Psoas muscle (tissue), 8 donors: ENCODE results near the gene PTGR2. TPM values are rescaled to one million over a fixed set of nuclear protein-coding genes. Genes with fewer than 3 reads are reported as not detected.

Experiments
- ATAC-seq, 4 donors: fragments of 200-7000 bp; cut with Tn5 transposase; one replicate each; pipeline ENCODE4 v1.9.1; 2020; ENCODE audit warnings: moderate library complexity in 3 of 4, mild to moderate bottlenecking in 2 of 4
- DNase-seq, 2 donors: peaks; one replicate each; pipeline ENCODE4 v3.0.0-alpha.2; 2020
- H3K27ac ChIP-seq: fragments of 200-600 bp; one replicate; pipeline ENCODE4 v1.8.0; 2022
- H3K27me3 ChIP-seq, 3 donors: fragments of 200-600 bp in 1 of 3; one replicate each; pipeline versions ENCODE4 v1.6.1 to v1.8.0; 2013 to 2022; ENCODE audit warnings: low read length in 2 of 3, mild to moderate bottlenecking in 2 of 3, moderate library complexity in 1 of 3; ENCODE audit not compliant: insufficient read depth in 3 of 3
- H3K36me3 ChIP-seq, 2 donors: fragments of 200-600 bp in 1 of 2; one replicate each; pipeline versions ENCODE4 v1.6.1 to v1.8.0; 2013 to 2022; ENCODE audit warnings: low read depth in 1 of 2, mild to moderate bottlenecking in 1 of 2, moderate library complexity in 1 of 2; ENCODE audit not compliant: insufficient read depth in 1 of 2
- H3K4me1 ChIP-seq: fragments of 200-600 bp; one replicate; pipeline ENCODE4 v1.8.0; 2022
- H3K4me3 ChIP-seq: fragments of 200-600 bp; one replicate; pipeline ENCODE4 v1.8.0; 2022; ENCODE audit warnings: mild to moderate bottlenecking
- H3K9me3 ChIP-seq: fragments of 200-600 bp; one replicate; pipeline ENCODE4 v1.8.0; 2022
- whole genome bisulfite sequencing, 3 donors: extraction: QIAGEN DNeasy Blood & Tissue Kit; methylation state at CpG; one replicate each; pipeline versions ENCODE4 v1.1.6 to v1.1.7; 2013; 5-methylcytosine and 5-hydroxymethylcytosine counted together
- intact Hi-C, 2 donors: fragments of 100-400 bp; cut with DNase I; formaldehyde crosslinking; loops; one replicate each; pipeline versions ENCODE4 v1.11.0 to v1.14.2; 2022
- polyA plus RNA-seq, 3 donors: library from polyadenylated mRNA; stranded (reverse); fragments of 200-250 nt; gene quantifications; one replicate each; pipeline ENCODE4 v1.2.3, GENCODE V29; 2013
- total RNA-seq, 4 donors: library from RNA; stranded (reverse); fragmentation: NEBNext Ultra II Directional in 2 of 4; extraction: Animal tissue kit (Norgen Biotek cat#: 25700) in 2 of 4; gene quantifications; one replicate each; pipeline versions ENCODE4 v1.2.1 to v1.2.4, GENCODE V29; 2021 to 2023
- TF ChIP-seq, protein P1 (sequence below): fragments of 200-600 bp; IDR thresholded peaks from one replicate; pipeline ENCODE4 v1.8.0; 2022; ENCODE audit warnings: antibody characterized with exemption
- donor health status: healthy with polysubstance abuse.
- donor health status: DM: no; HTN: no; CAD: no; lungs with moderate emphysema.
- donor health status: Bipolar disorder and iron deficiency.
- donor health status: healthy.
- donor health status: DM: yes; HTN: yes; CAD: no.
- donor health status: DM: no; HTN: no; CAD: no.
- donor health status: DM: no; HTN: no; CAD: no.
- donor health status: DM: yes; HTN: yes; CAD: no.

The PTGR2 gene
- total and polyA plus RNA-seq, 7 donors: 7.9 to 23.8 (median 12.3) TPM

DNA sequence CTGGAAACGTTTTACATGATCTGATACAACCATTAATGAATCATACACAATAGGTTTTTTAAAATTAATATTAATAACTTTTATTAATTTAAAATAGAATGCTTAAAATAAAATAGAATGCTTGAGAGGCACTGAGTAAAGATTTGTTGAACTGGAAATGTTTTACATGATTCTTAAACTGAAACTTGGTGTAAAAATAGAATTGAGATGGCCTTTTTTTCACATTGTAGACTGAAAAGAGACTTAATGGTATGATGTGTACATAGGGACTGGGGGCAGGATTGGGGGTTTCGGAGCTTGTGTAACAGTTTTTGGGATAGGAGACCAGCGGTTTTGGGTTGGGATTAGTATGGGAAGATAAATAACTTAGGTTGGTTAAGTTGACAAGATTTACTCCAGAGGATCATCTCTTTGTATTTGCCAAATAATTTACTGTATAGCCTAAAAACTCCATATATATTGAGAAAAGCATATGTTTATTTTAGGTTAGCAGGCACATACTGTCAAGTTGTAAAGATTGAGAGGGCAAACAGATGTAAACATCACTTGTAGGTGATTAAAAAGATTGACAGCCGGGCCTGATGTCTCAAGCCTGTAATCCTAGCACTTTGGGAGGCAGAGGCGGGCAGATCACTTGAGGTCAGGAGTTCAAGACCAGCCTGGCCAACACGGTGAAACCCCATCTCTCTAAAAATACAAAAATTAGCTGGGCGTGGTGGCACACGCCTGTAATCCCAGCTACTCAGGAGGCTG is 33.0 kb downstream of the PTGR2 start:
- WGBS, 3 donors: 58 to 72% (median 66%) methylated on average over 8 of the region's 8 CpGs
- intact Hi-C loops: loop anchor here in 1 of 2 donors (5.0 kb wide), 1 partner anchor 97 kb away; no protein-coding TSS in a partner anchor
- H3K36me3 ChIP-seq: peaks cover 0 to 30% of the 10 kb centered on the region in 2 donors
- H3K4me3 ChIP-seq: no peak overlapping the region
- DNase-seq (no peak), ATAC-seq (no peak)
- no peaks in the 10 kb centered on the region for H3K27me3 ChIP-seq
- TF ChIP-seq, protein P1, sequence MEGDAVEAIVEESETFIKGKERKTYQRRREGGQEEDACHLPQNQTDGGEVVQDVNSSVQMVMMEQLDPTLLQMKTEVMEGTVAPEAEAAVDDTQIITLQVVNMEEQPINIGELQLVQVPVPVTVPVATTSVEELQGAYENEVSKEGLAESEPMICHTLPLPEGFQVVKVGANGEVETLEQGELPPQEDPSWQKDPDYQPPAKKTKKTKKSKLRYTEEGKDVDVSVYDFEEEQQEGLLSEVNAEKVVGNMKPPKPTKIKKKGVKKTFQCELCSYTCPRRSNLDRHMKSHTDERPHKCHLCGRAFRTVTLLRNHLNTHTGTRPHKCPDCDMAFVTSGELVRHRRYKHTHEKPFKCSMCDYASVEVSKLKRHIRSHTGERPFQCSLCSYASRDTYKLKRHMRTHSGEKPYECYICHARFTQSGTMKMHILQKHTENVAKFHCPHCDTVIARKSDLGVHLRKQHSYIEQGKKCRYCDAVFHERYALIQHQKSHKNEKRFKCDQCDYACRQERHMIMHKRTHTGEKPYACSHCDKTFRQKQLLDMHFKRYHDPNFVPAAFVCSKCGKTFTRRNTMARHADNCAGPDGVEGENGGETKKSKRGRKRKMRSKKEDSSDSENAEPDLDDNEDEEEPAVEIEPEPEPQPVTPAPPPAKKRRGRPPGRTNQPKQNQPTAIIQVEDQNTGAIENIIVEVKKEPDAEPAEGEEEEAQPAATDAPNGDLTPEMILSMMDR: no peak
- no peaks in the 10 kb centered on the region for H3K9me3 ChIP-seq
- H3K4me1 ChIP-seq: peaks cover 15% of the 10 kb centered on the region
- H3K27ac ChIP-seq: peak overlapping the region; percentile 94

DNA sequence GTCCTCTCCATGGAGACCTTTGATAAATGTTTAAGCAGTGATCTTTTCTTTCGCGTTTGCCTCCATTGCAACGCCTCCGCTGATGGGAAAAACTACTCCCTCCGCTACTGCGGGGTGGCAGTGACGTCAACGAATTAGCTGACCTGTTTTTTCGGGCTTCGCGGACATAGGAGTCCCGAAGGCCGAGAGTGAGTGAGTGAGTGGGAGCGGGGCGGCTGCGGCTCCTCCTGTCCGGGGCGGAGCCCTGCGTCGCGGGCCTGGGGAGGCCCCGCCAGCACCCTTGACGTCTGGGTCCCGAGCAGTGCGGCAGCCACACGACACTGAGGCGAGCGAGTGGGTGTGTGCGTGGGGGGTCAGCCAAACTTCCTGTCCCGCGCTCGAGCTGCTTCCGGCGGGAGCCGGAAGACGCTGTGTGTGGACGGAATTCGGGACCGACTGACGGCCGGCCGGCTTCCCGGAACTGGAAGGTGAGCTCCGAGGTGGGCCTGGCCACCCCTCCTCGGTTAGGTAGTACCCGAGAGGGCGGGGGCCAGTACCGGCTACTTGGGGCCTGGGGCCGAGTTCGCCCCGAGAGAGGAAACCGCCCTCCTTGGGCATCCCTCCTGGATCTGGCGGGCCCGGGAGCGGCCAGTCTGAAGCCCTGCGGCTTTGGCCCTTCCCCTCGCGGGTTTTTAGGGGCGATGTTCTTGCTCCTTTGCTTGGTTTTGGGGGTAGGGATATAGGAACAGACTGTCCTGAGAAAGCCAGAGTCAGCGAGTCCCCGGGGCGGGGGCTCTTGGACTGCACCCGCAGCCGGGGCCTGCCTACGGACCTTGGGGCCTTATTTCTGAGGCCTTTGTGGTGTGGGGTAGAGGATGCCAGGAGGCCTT is 35.1 kb downstream of the PTGR2 start, which contains the start of gene ZNF410:
Gene ZNF410 (plus strand): TSS at position 411 of the 869 bp plus-strand sequence. CDS start 5,317 bp downstream, outside the sequence.
- peaks cover 0 to 11% of the 10 kb centered on the region in 2 donors for H3K36me3 ChIP-seq
- DNase-seq: peak; percentile 95 to 97
- H3K27me3 ChIP-seq: no peaks in the 10 kb centered on the region
- peak within 1 kb of the TSS; percentile 94 for H3K27ac ChIP-seq
- intact Hi-C loops: loop anchor here in 1 of 2 donors (5.0 kb wide), 1 partner anchor 99 kb away; no protein-coding TSS in a partner anchor
- peaks cover 15% of the 10 kb centered on the region for H3K4me1 ChIP-seq
- no peaks in the 10 kb centered on the region for H3K9me3 ChIP-seq
- TF ChIP-seq, protein P1: no peak
- peak; percentile 98 to 99 (median 98) for ATAC-seq
- peak within 1 kb of the TSS; percentile 89 for H3K4me3 ChIP-seq
- WGBS, 3 donors: 0% methylated on average over 61 to 65 of the region's 65 CpGs

DNA sequence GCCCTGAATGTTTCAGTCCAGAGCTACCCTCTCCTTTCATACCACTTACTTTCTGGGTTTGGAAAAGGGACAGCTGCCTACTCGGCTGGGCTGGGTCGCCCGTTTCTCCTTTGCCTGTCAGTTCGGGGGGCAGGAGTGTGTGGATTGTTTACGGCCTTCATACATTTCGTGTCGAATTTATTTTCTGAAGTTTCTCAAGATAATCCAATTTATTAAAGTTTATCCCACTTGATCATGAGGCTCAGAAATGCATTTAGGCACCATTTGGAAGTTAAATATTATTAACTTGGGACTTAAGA is 35.6 kb downstream of the PTGR2 start:
- intact Hi-C loops: loop anchor here in 1 of 2 donors (5.0 kb wide), 1 partner anchor 100 kb away; no protein-coding TSS in a partner anchor
- 0 to 1% (median 1%) methylated on average over 7 of the region's 7 CpGs for WGBS, 3 donors

DNA sequence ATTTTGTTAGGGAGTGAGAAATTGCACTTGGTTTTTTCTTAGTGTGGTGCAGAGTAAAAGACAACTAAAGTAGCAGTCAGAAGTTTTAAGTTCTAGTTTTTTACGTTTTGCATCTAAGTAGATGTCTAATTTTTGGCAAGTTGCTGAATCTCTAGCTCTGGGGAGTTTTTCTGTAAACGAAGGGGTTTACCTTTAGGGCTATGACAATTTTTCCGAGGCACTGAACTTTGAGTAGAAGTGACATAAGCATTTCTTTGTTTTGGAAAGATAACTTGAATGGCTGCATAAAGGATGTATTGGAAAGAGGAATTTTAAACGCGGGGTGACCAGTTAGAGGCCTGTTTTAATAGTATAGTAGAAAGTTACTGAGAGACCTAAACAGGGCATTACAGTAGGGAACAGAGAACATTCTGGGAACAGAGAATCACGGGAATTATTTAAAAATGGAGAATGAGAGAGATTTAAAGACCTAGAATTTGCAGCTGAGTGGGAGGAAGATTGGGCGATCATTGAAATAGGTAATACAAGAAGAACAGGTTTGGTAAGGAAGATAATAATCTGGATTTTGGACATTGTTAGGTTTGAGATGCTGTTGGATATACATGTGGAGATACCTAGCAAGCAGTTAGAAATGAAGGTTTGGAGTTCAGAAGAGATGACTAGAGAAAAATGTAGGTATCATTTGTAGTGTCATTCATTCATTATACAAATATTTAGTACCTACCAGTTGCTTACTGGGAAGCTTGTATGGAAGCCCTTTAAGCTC is 36.2 kb downstream of the PTGR2 start:
- Histone ChIP-seq H3K4me1 (peaks cover 15% of the 10 kb centered on the region), H3K27ac (peak overlapping the region; percentile 94), H3K36me3 (peaks cover 0 to 4% of the 10 kb centered on the region in 2 donors), H3K4me3 (peak overlapping the region; percentile 89), H3K27me3 (no peaks in the 10 kb centered on the region), H3K9me3 (no peaks in the 10 kb centered on the region)
- no peak for ATAC-seq
- TF ChIP-seq, protein P1: no peak
- DNase-seq: no peak
- intact Hi-C loops: loop anchor here in 1 of 2 donors (5.0 kb wide), 1 partner anchor 101 kb away; no protein-coding TSS in a partner anchor
- 36 to 38% (median 38%) methylated on average over 7 of the region's 7 CpGs for WGBS, 3 donors

More for the DNA sequence above, 35.6 kb downstream of the PTGR2 start:
- peaks cover 0 to 6% of the 10 kb centered on the region in 2 donors for H3K36me3 ChIP-seq
- peak overlapping the region; percentile 89 for H3K4me3 ChIP-seq
- H3K27me3 ChIP-seq: no peaks in the 10 kb centered on the region
- no peaks in the 10 kb centered on the region for H3K9me3 ChIP-seq
- TF ChIP-seq, protein P1: no peak
- ATAC-seq: no peak
- H3K27ac ChIP-seq: peak overlapping the region; percentile 94
- DNase-seq: no peak
- H3K4me1 ChIP-seq: peaks cover 15% of the 10 kb centered on the region
